ENCODE data around the gene TP53RK.
A peak's percentile ranks its signal among the peaks of the same experiment; 100 is the strongest.

Gene TP53RK

DNA sequence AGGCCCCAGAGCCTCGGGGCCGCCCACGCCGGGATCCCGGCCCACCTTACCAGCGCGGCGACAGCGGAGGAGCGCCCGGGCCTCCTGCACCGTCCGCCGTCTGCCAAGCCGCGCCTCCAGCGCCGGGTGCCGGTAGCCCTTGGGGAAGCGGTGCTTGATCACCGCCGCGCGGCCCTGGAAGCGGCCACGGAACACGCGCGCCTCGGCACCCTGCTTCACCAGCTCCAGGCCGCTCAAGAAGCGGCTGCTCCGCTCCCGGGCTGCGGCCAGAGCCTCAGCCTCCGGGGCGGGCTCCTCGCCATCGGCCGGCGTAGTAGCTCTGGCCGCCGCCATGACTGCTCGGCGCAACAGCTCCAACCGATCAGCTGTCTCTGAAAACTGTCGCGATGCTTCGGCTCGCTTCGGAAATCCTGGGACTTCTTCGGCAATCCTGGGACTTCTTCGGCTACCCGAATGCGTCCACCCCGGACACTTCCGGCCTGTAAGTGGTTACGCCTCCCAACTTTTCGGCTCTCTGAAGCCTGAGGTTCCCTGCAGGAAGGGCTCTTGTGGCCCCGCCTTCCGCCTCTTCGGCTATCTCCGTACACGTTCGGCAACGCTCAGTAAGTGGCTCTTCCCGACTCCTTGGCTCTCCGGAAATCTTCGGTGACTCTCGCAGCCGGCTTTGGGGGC is at the start of gene TP53RK:
Gene TP53RK, minus strand, starts transcription at position 363 of the 672 bp plus-strand sequence. Its CDS starts 30 bp downstream, at position 333.
- DNase-seq = peak; percentile 94

GRCh38 chr20:46735436-46735835 is 46.2 kb upstream of the TP53RK start:
- no peak for DNase-seq

- no peak for DNase-seq
These were observed 42.5 kb upstream of the TP53RK start for GRCh38 chr20:46731770-46732169.

DNA sequence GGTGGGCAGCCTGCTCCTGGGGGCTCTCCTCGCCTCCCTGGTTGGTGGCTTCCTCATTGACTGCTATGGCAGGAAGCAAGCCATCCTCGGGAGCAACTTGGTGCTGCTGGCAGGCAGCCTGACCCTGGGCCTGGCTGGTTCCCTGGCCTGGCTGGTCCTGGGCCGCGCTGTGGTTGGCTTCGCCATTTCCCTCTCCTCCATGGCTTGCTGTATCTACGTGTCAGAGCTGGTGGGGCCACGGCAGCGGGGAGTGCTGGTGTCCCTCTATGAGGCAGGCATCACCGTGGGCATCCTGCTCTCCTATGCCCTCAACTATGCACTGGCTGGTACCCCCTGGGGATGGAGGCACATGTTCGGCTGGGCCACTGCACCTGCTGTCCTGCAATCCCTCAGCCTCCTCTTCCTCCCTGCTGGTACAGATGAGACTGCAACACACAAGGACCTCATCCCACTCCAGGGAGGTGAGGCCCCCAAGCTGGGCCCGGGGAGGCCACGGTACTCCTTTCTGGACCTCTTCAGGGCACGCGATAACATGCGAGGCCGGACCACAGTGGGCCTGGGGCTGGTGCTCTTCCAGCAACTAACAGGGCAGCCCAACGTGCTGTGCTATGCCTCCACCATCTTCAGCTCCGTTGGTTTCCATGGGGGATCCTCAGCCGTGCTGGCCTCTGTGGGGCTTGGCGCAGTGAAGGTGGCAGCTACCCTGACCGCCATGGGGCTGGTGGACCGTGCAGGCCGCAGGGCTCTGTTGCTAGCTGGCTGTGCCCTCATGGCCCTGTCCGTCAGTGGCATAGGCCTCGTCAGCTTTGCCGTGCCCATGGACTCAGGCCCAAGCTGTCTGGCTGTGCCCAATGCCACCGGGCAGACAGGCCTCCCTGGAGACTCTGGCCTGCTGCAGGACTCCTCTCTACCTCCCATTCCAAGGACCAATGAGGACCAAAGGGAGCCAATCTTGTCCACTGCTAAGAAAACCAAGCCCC is 36.2 kb upstream of the TP53RK start:
- no peak for DNase-seq

GRCh38 chr20:46724343-46724959 is 35.2 kb upstream of the TP53RK start:
- no peak for DNase-seq

- no peak for DNase-seq
These were observed 33.8 kb upstream of the TP53RK start for GRCh38 chr20:46723039-46723438.

DNA sequence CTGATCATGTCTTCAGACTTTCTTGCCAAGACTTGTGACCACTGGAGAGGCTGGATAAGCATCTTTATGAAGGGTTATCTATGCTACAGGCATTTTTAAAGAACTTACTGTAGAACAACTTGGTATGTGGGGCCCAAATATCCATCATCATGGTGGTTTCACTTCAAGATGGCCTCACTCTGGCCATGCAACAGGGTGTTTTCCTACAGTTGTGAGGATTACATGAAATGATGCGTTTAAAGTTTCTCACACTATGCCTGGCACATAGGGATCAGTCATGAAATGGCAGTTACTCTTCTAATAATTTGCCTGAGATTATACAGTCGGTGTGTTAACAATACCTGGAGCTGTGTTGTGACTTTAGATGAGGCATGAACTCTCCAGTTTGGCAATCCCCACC is 33.2 kb upstream of the TP53RK start:
- no peak for DNase-seq

GRCh38 chr20:46721476-46721875 is 32.2 kb upstream of the TP53RK start:
- no peak for DNase-seq

DNA sequence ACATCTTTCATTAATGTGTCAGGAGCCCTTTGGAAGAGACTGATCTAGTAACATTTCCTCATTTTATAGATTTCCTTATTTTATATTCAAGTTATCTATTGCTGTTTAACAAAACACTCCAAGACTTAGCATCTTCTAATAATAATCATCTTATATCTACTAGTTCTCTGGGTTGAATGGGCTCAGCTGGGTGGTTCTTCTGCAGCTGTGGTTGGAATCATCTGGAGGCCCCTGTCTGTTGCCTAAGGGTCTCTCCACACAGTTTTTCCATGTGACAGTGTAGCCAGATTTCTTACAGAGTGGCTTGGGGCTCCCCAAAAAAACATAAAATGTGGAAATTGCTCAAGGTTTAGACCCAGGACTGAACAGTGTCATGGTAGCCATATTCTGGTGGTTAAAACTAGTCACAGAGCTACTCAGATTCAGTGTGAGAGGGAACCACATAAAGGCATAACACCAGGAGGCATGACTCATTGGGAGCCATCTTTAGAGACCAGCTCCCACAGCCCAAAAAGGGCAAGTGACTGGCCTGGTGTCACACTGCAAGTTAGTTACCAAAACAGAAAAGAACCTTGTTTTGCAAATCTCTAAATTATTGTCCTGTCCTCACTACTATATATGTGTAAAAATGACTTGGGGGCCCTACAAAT is 31.7 kb upstream of the TP53RK start:
- DNase-seq = no peak

- DNase-seq = no peak
These were observed 30.8 kb upstream of the TP53RK start for GRCh38 chr20:46720019-46720418.

DNA sequence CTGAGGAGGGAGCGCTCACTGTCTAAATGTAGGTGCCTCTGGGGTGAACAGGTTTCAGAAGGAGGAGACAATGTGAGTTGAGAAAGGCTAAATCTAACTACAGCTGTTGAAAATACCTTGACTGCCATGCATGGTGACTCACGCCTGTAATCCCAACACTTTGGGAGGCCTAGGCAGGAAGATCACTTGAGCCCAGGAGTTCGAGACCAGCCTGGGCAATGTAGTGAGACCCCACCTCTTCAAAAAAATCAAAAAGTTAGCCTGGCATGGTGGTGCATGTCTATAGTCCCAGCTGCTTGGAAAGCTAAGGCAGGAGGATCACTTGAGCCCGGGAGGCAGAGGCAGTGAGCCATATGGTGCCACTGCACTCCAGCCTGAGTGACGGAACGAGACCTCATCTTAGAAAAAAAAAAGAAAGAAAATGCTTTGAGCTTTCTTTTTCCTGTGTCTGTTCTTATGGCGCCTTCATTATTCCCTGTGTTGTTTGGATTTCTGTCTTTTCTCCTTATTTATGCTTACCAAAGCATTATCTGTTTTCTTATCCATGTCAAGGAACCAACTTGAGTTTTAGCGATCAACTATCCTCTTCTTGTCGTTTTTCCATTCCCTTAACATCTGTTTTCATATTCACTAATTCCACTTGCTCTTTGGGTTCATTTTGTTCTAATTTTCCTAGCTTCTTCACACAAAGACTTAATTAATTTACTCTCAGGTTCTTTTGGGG is 28.7 kb upstream of the TP53RK start:
- no peak for DNase-seq

GRCh38 chr20:46715292-46715756 is 26.1 kb upstream of the TP53RK start:
- no peak for DNase-seq

- DNase-seq = no peak
These were observed 25.0 kb upstream of the TP53RK start for GRCh38 chr20:46713957-46714834.

- DNase-seq = no peak
These were observed 22.9 kb upstream of the TP53RK start for GRCh38 chr20:46712056-46712636.

GRCh38 chr20:46710153-46710913 is 21.1 kb upstream of the TP53RK start:
- no peak for DNase-seq

DNA sequence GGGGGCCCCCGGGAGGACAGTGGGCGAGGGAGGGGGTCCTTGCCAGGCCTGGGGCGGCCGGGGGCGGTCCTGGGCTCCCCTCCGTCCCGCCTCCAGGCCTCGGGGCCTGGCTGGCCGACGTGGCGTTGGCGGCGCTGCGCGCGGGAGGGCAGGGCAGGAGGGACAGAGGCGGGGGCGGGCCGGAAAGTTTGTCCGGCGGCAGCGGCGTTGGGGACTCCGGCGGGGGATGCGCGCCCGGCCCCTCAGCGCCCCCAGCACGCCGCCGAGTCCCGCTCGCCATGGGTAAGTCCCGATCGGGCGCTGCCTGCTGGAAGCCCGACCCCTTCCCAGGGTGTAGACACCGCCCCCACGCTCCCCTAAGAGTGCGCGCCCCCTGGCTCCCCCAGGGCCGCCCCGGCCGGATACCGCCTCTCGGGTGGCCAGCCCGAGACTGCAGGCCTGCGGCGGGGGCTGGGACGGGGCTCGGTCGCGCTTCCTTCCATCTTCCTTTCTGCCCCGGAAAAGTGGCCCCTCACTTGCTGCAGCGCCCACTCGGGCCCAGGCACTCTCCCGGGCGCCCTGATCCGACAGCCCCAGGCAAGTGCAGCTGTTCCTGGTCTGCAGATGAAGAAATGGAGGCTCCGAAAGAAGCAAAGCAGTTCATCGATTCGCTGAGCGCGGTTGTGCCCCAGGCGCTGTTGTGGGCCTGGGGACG is 20.4 kb upstream of the TP53RK start, which contains the start of gene SLC2A10:
Gene SLC2A10, plus strand, starts transcription at position 191 of the 694 bp plus-strand sequence. Its CDS starts 88 bp downstream, at position 279.
- no peak for DNase-seq

DNA sequence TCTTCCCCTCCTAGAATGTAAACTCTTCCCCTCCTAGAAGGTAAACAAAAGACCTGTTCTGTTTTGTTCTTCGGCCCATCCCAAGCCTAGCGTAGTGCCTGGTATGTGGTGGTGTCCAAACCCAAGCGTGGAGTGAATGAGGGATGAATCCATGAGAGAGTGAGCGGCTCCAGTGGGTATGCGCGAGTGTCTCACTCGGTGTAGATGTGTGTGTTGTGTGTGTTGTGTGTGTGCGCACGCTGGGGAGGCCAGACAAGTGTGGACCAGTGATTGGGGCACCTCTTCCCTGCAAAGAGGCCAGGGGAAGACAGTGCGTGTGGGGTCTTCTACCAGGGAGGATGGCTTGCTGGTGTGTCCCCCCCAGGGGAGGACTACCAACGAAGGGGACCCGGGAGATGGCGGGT is 19.8 kb upstream of the TP53RK start:
- no peak for DNase-seq

- DNase-seq = no peak
These were observed 19.1 kb upstream of the TP53RK start for GRCh38 chr20:46708172-46708860.

DNA sequence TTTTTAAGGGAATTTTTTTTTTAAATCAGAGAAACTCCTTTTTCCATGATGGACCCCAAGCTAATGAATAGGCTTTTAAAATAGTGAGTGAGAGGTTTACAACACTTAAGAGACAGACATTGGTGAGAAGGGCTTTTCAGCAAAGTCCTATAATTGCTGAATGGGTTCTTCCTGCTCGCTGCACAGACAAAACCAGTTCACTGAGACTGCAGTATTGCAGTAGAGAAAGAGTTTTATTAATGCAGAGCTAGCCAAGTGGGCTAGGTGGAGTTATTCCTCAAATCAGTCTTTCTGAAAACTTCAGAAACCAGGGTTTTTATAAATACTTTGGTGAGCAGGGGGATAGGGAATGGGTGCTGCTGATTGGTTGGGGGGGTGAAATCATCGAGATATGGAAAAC is 17.0 kb upstream of the TP53RK start:
- no peak for DNase-seq

Data from stimulated activated CD4-positive, alpha-beta T cell treated with anti-CD3 and anti-CD28 coated beads, Interleukin-12 subunit alpha, Interleukin-12 subunit beta, amount 100 ng/mL, for 4 hours (primary cell).